Prostate gland (tissue), 2 donors: Measurements from ENCODE around the gene CHPF.

Experiments
- CTCF ChIP-seq, 4 experiments: fragments of 200-600 bp in 2 of 4; fragments of 450-650 bp in 2 of 4; sonication (generic) in 2 of 4; IDR thresholded peaks; 1 replicate in 3 of 4; 2 replicates in 1 of 4; pipeline ENCODE4 v1.5.1; 2016 to 2019; ENCODE audit warnings: antibody characterized with exemption in 4 of 4, mild to moderate bottlenecking in 2 of 4, moderate library complexity in 2 of 4
- POLR2A ChIP-seq: fragments of 450-650 bp; IDR thresholded peaks from one replicate; pipeline ENCODE4 v1.6.1; 2016; ENCODE audit warnings: antibody characterized with exemption, mild to moderate bottlenecking

- TF ChIP-seq CTCF (IDR thresholded peaks at IDR 0.05) (no peak), POLR2A (no peak)
Observed at GRCh38 chr2:219525533-219526232, 17.9 kb downstream of the CHPF start.
